GM21360 (cell line): ENCODE data around the gene EIF3L.
"Not testable (repeated sequence)": the region's sequence is repeated elsewhere in the genome, so short reads cannot be mapped to it uniquely, and the experiment has no call there.

Source experiments
- ATAC-seq: cut with Tn5 transposase; IDR thresholded peaks from one replicate; pipeline ENCODE4 v1.9.1; 2021; ENCODE audit warnings: mild to moderate bottlenecking, moderate library complexity; ENCODE audit not compliant: unreplicated experiment

The EIF3L gene

GRCh38 chr22:37849089-37849751 lies at the start of gene EIF3L:
TSS of gene EIF3L (plus strand) at chr22:37849419. CDS start at chr22:37849450, 31 bp downstream.
- ATAC-seq, result peak; percentile 49

- not testable (repeated sequence) for ATAC-seq
These were observed 49.2 kb upstream of the EIF3L start for GRCh38 chr22:37799979-37800378.

- ATAC-seq, result no peak
These were observed 47.3 kb upstream of the EIF3L start for GRCh38 chr22:37801946-37802309.

- ATAC-seq, result no peak
These were observed 46.7 kb upstream of the EIF3L start for GRCh38 chr22:37802310-37803194.

- ATAC-seq, result no peak
These were observed 46.0 kb upstream of the EIF3L start for GRCh38 chr22:37803195-37803638.

- ATAC-seq, result no peak
These were observed 45.4 kb upstream of the EIF3L start for GRCh38 chr22:37803639-37804351.

- no peak for ATAC-seq
These were observed 44.8 kb upstream of the EIF3L start for GRCh38 chr22:37804352-37804880.

GRCh38 chr22:37804881-37805809 lies 44.1 kb upstream of the EIF3L start:
- no peak for ATAC-seq

GRCh38 chr22:37805810-37806277 lies 43.4 kb upstream of the EIF3L start:
- ATAC-seq, result no peak

- no peak for ATAC-seq
These were observed 42.5 kb upstream of the EIF3L start for GRCh38 chr22:37806409-37807333.

GRCh38 chr22:37807410-37808293 lies 41.6 kb upstream of the EIF3L start, which contains the start of gene GCAT:
TSS of gene GCAT (plus strand) at chr22:37807934. CDS start at chr22:37807968, 34 bp downstream.
- ATAC-seq, result peak; percentile 83

- no peak for ATAC-seq
These were observed 40.9 kb upstream of the EIF3L start for GRCh38 chr22:37808294-37808657.

- ATAC-seq, result no peak
These were observed 39.4 kb upstream of the EIF3L start for GRCh38 chr22:37809672-37810333.

GRCh38 chr22:37811867-37812266 lies 37.4 kb upstream of the EIF3L start:
- ATAC-seq, result no peak

- ATAC-seq, result no peak
These were observed 36.1 kb upstream of the EIF3L start for GRCh38 chr22:37812869-37813678.

GRCh38 chr22:37815593-37815992 lies 33.6 kb upstream of the EIF3L start:
- no peak for ATAC-seq
